WTC11 (cell line): Measurements from ENCODE around the gene SYNM. TPM values are rescaled to one million over a fixed set of nuclear protein-coding genes. Genes with fewer than 3 reads are reported as not detected.

Experiments
- ATAC-seq: fragments of 200-7000 bp; cut with Tn5 transposase; 2 replicates; pipeline ENCODE4 v1.10.0; 2021; ENCODE audit warnings: mild to moderate bottlenecking, moderate library complexity
- CTCF ChIA-PET: fragments of 300-600 bp; sonication (Branson Sonifier 250); formaldehyde crosslinking; loops from one replicate; lab custom pipeline; 2021; ENCODE audit warnings: antibody characterized with exemption; lab: Charles Lee
- POLR2A ChIA-PET: fragments of 350-600 bp; sonication (Branson Sonifier 250); formaldehyde crosslinking; loops from one replicate; lab custom pipeline; 2021; ENCODE audit warnings: antibody characterized with exemption; lab: Charles Lee
- DNase-seq: peaks from one replicate; pipeline ENCODE4 v3.0.0; 2021; ENCODE audit warnings: low spot score
- H3K27ac Mint-ChIP-seq: 2 replicates; pipeline ENCODE4 v1.8.0; 2021; ENCODE audit warnings: mixed read lengths
- H3K27me3 Mint-ChIP-seq: 2 replicates; pipeline ENCODE4 v1.8.0; 2021; ENCODE audit warnings: low read depth, mild to moderate bottlenecking, moderate library complexity, mixed read lengths
- H3K36me3 Mint-ChIP-seq: 2 replicates; pipeline ENCODE4 v1.8.0; 2021; ENCODE audit warnings: mixed read lengths
- H3K4me1 Mint-ChIP-seq: 2 replicates; pipeline ENCODE4 v1.8.0; 2022; ENCODE audit warnings: mixed read lengths
- H3K4me3 Mint-ChIP-seq: 2 replicates; pipeline ENCODE4 v1.8.0; 2021; ENCODE audit warnings: mild to moderate bottlenecking, moderate library complexity, mixed read lengths
- H3K9me3 Mint-ChIP-seq: 2 replicates; pipeline ENCODE4 v1.8.0; 2021; ENCODE audit warnings: mixed read lengths
- GRHL2 ChIP-seq: fragments of 250-450 bp; sonication (Bioruptor Pico); IDR thresholded peaks from 2 replicates; pipeline ENCODE4 v1.8.0; 2022; ENCODE audit warnings: mild to moderate bottlenecking, moderate library complexity; ENCODE audit not compliant: insufficient replicate concordance, severe bottlenecking
- MYBL2 ChIP-seq: sonication (generic); formaldehyde crosslinking; IDR thresholded peaks from 2 replicates; pipeline ENCODE4 v1.8.1; 2023; ENCODE audit warnings: mild to moderate bottlenecking, moderate library complexity, missing genetic modification reagents
- NFYB ChIP-seq: sonication (generic); formaldehyde crosslinking; conservative IDR thresholded peaks from 2 replicates; pipeline ENCODE4 v1.8.0; 2022; ENCODE audit warnings: low read depth, missing genetic modification reagents
- RELA ChIP-seq: sonication (generic); formaldehyde crosslinking; IDR thresholded peaks from 2 replicates; pipeline ENCODE4 v1.8.1; 2022; ENCODE audit warnings: missing genetic modification reagents, mild to moderate bottlenecking, borderline replicate concordance
- TEAD4 ChIP-seq: sonication (generic); formaldehyde crosslinking; IDR thresholded peaks from 2 replicates; pipeline ENCODE4 v1.8.0; 2022; ENCODE audit warnings: mild to moderate bottlenecking, missing genetic modification reagents
- total RNA-seq: library from RNA; stranded (reverse); gene quantifications from 3 replicates; pipeline ENCODE4 v1.2.3, GENCODE V29; 2021
- TF ChIP-seq, protein P1 (sequence below): sonication (generic); formaldehyde crosslinking; IDR thresholded peaks from 2 replicates; pipeline ENCODE4 v1.8.1; 2023; ENCODE audit warnings: mild to moderate bottlenecking, missing genetic modification reagents, borderline replicate concordance
- TF ChIP-seq, protein P2 (sequence below): fragments of 250-450 bp; sonication (Bioruptor Pico); IDR thresholded peaks from 2 replicates; pipeline ENCODE4 v1.9.0; 2021; ENCODE audit warnings: mild to moderate bottlenecking, borderline replicate concordance
- TF ChIP-seq, protein P3 (sequence below): sonication (generic); formaldehyde crosslinking; conservative IDR thresholded peaks from 2 replicates; pipeline ENCODE4 v1.8.1; 2022; ENCODE audit warnings: mild to moderate bottlenecking, missing genetic modification reagents
- TF ChIP-seq, protein P4 (sequence below): sonication (generic); formaldehyde crosslinking; IDR thresholded peaks from 2 replicates; pipeline ENCODE4 v1.8.0; 2023; ENCODE audit warnings: missing genetic modification reagents, mild to moderate bottlenecking, borderline replicate concordance
- TF ChIP-seq, protein P5 (sequence below): fragments of 250-450 bp; sonication (Bioruptor Pico); IDR thresholded peaks from 2 replicates; pipeline ENCODE4 v1.8.0; 2021; ENCODE audit warnings: mild to moderate bottlenecking
- TF ChIP-seq, protein P6 (sequence below): sonication (generic); formaldehyde crosslinking; IDR thresholded peaks from 2 replicates; pipeline ENCODE4 v1.8.1; 2023; ENCODE audit warnings: mild to moderate bottlenecking, missing genetic modification reagents, moderate library complexity
- TF ChIP-seq, protein P7 (sequence below): sonication (generic); formaldehyde crosslinking; IDR thresholded peaks from 2 replicates; pipeline ENCODE4 v1.8.1; 2022; ENCODE audit warnings: mild to moderate bottlenecking, missing genetic modification reagents, moderate library complexity, borderline replicate concordance
- TF ChIP-seq, protein P8 (sequence below): fragments of 250-450 bp; sonication (Bioruptor Pico); IDR thresholded peaks from 2 replicates; pipeline ENCODE4 v1.9.0; 2021; ENCODE audit warnings: mild to moderate bottlenecking
- TF ChIP-seq, protein P9 (sequence below): fragments of 200-600 bp; IDR thresholded peaks from 2 replicates; pipeline ENCODE4 v1.8.0; 2022; ENCODE audit warnings: antibody characterized with exemption

Gene SYNM
- total RNA-seq, 1 experiment from 2014 or later: 2.2 TPM

DNA sequence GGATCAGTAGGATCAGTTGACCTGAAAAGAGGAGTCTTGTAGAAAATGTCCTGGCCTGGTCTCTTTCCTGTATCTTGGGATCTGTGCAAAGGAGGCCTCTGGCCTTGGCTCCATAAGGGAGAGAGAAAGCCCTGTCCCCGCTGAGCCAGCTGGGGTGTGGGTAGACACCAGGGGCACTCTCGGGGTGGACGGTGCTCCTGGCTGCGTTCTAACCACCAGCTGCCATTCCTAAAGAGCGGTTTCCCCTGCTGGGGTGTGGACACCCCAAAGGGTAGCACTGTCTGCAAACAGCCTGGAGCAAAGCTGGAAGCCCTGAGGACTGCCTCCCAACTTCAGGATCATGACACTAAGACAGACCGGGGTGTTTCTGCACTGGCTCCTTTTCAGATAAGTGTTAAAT is 23.5 kb downstream of the SYNM start (continued):
- TF ChIP-seq, protein P1, sequence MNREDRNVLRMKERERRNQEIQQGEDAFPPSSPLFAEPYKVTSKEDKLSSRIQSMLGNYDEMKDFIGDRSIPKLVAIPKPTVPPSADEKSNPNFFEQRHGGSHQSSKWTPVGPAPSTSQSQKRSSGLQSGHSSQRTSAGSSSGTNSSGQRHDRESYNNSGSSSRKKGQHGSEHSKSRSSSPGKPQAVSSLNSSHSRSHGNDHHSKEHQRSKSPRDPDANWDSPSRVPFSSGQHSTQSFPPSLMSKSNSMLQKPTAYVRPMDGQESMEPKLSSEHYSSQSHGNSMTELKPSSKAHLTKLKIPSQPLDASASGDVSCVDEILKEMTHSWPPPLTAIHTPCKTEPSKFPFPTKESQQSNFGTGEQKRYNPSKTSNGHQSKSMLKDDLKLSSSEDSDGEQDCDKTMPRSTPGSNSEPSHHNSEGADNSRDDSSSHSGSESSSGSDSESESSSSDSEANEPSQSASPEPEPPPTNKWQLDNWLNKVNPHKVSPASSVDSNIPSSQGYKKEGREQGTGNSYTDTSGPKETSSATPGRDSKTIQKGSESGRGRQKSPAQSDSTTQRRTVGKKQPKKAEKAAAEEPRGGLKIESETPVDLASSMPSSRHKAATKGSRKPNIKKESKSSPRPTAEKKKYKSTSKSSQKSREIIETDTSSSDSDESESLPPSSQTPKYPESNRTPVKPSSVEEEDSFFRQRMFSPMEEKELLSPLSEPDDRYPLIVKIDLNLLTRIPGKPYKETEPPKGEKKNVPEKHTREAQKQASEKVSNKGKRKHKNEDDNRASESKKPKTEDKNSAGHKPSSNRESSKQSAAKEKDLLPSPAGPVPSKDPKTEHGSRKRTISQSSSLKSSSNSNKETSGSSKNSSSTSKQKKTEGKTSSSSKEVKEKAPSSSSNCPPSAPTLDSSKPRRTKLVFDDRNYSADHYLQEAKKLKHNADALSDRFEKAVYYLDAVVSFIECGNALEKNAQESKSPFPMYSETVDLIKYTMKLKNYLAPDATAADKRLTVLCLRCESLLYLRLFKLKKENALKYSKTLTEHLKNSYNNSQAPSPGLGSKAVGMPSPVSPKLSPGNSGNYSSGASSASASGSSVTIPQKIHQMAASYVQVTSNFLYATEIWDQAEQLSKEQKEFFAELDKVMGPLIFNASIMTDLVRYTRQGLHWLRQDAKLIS (CRISPR knock-in tag): no peak
- no peak for TF ChIP-seq MYBL2 (CRISPR knock-in tag)
- TF ChIP-seq, protein P2, sequence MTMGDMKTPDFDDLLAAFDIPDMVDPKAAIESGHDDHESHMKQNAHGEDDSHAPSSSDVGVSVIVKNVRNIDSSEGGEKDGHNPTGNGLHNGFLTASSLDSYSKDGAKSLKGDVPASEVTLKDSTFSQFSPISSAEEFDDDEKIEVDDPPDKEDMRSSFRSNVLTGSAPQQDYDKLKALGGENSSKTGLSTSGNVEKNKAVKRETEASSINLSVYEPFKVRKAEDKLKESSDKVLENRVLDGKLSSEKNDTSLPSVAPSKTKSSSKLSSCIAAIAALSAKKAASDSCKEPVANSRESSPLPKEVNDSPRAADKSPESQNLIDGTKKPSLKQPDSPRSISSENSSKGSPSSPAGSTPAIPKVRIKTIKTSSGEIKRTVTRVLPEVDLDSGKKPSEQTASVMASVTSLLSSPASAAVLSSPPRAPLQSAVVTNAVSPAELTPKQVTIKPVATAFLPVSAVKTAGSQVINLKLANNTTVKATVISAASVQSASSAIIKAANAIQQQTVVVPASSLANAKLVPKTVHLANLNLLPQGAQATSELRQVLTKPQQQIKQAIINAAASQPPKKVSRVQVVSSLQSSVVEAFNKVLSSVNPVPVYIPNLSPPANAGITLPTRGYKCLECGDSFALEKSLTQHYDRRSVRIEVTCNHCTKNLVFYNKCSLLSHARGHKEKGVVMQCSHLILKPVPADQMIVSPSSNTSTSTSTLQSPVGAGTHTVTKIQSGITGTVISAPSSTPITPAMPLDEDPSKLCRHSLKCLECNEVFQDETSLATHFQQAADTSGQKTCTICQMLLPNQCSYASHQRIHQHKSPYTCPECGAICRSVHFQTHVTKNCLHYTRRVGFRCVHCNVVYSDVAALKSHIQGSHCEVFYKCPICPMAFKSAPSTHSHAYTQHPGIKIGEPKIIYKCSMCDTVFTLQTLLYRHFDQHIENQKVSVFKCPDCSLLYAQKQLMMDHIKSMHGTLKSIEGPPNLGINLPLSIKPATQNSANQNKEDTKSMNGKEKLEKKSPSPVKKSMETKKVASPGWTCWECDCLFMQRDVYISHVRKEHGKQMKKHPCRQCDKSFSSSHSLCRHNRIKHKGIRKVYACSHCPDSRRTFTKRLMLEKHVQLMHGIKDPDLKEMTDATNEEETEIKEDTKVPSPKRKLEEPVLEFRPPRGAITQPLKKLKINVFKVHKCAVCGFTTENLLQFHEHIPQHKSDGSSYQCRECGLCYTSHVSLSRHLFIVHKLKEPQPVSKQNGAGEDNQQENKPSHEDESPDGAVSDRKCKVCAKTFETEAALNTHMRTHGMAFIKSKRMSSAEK: no peak
- no peak for TF ChIP-seq TEAD4 (CRISPR knock-in tag)
- no peak for TF ChIP-seq RELA
- TF ChIP-seq, protein P3, sequence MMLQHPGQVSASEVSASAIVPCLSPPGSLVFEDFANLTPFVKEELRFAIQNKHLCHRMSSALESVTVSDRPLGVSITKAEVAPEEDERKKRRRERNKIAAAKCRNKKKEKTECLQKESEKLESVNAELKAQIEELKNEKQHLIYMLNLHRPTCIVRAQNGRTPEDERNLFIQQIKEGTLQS (CRISPR knock-in tag): no peak
- TF ChIP-seq, protein P4, sequence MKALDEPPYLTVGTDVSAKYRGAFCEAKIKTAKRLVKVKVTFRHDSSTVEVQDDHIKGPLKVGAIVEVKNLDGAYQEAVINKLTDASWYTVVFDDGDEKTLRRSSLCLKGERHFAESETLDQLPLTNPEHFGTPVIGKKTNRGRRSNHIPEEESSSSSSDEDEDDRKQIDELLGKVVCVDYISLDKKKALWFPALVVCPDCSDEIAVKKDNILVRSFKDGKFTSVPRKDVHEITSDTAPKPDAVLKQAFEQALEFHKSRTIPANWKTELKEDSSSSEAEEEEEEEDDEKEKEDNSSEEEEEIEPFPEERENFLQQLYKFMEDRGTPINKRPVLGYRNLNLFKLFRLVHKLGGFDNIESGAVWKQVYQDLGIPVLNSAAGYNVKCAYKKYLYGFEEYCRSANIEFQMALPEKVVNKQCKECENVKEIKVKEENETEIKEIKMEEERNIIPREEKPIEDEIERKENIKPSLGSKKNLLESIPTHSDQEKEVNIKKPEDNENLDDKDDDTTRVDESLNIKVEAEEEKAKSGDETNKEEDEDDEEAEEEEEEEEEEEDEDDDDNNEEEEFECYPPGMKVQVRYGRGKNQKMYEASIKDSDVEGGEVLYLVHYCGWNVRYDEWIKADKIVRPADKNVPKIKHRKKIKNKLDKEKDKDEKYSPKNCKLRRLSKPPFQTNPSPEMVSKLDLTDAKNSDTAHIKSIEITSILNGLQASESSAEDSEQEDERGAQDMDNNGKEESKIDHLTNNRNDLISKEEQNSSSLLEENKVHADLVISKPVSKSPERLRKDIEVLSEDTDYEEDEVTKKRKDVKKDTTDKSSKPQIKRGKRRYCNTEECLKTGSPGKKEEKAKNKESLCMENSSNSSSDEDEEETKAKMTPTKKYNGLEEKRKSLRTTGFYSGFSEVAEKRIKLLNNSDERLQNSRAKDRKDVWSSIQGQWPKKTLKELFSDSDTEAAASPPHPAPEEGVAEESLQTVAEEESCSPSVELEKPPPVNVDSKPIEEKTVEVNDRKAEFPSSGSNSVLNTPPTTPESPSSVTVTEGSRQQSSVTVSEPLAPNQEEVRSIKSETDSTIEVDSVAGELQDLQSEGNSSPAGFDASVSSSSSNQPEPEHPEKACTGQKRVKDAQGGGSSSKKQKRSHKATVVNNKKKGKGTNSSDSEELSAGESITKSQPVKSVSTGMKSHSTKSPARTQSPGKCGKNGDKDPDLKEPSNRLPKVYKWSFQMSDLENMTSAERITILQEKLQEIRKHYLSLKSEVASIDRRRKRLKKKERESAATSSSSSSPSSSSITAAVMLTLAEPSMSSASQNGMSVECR (CRISPR knock-in tag): no peak
- TF ChIP-seq, protein P5, sequence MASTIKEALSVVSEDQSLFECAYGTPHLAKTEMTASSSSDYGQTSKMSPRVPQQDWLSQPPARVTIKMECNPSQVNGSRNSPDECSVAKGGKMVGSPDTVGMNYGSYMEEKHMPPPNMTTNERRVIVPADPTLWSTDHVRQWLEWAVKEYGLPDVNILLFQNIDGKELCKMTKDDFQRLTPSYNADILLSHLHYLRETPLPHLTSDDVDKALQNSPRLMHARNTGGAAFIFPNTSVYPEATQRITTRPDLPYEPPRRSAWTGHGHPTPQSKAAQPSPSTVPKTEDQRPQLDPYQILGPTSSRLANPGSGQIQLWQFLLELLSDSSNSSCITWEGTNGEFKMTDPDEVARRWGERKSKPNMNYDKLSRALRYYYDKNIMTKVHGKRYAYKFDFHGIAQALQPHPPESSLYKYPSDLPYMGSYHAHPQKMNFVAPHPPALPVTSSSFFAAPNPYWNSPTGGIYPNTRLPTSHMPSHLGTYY: no peak
- TF ChIP-seq, protein P6, sequence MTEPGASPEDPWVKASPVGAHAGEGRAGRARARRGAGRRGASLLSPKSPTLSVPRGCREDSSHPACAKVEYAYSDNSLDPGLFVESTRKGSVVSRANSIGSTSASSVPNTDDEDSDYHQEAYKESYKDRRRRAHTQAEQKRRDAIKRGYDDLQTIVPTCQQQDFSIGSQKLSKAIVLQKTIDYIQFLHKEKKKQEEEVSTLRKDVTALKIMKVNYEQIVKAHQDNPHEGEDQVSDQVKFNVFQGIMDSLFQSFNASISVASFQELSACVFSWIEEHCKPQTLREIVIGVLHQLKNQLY (CRISPR knock-in tag): no peak
- no peak for TF ChIP-seq GRHL2 (CRISPR knock-in tag)

DNA sequence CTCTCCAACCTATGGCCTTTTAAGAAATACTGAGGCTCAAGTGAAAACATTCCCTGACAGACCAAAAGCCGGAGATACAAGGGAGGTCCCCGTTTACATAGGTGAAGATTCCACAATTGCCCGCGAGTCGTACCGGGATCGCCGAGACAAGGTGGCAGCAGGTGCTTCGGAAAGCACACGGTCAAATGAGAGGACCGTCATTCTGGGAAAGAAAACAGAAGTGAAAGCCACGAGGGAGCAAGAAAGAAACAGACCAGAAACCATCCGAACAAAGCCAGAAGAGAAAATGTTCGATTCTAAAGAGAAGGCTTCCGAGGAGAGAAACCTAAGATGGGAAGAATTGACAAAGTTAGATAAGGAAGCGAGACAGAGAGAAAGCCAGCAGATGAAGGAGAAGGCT is 24.8 kb downstream of the SYNM start:
- no peaks in the 10 kb centered on the region for H3K36me3 Mint-ChIP-seq
- H3K4me1 Mint-ChIP-seq: no peaks in the 10 kb centered on the region
- ATAC-seq: no peak
- no peak overlapping the region for H3K27ac Mint-ChIP-seq
- no peaks in the 10 kb centered on the region for H3K27me3 Mint-ChIP-seq
- POLR2A ChIA-PET: no interaction called here
- no peak overlapping the region for H3K4me3 Mint-ChIP-seq
- no peaks in the 10 kb centered on the region for H3K9me3 Mint-ChIP-seq
- TF ChIP-seq NFYB: no peak
- TF ChIP-seq, protein P7, sequence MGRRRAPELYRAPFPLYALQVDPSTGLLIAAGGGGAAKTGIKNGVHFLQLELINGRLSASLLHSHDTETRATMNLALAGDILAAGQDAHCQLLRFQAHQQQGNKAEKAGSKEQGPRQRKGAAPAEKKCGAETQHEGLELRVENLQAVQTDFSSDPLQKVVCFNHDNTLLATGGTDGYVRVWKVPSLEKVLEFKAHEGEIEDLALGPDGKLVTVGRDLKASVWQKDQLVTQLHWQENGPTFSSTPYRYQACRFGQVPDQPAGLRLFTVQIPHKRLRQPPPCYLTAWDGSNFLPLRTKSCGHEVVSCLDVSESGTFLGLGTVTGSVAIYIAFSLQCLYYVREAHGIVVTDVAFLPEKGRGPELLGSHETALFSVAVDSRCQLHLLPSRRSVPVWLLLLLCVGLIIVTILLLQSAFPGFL: no peak
- TF ChIP-seq, protein P8, sequence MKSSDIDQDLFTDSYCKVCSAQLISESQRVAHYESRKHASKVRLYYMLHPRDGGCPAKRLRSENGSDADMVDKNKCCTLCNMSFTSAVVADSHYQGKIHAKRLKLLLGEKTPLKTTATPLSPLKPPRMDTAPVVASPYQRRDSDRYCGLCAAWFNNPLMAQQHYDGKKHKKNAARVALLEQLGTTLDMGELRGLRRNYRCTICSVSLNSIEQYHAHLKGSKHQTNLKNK: no peak
- TF ChIP-seq, protein P3 (CRISPR knock-in tag): no peak
- TF ChIP-seq, protein P9, sequence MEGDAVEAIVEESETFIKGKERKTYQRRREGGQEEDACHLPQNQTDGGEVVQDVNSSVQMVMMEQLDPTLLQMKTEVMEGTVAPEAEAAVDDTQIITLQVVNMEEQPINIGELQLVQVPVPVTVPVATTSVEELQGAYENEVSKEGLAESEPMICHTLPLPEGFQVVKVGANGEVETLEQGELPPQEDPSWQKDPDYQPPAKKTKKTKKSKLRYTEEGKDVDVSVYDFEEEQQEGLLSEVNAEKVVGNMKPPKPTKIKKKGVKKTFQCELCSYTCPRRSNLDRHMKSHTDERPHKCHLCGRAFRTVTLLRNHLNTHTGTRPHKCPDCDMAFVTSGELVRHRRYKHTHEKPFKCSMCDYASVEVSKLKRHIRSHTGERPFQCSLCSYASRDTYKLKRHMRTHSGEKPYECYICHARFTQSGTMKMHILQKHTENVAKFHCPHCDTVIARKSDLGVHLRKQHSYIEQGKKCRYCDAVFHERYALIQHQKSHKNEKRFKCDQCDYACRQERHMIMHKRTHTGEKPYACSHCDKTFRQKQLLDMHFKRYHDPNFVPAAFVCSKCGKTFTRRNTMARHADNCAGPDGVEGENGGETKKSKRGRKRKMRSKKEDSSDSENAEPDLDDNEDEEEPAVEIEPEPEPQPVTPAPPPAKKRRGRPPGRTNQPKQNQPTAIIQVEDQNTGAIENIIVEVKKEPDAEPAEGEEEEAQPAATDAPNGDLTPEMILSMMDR: no peak
- DNase-seq: no peak
- CTCF ChIA-PET: no interaction called here
